AG09309 (cell line): ENCODE data around the gene ERP27.

Experiments
- DNase-seq: peaks from one replicate; pipeline ENCODE4 v3.0.0-alpha.2; 2010; ENCODE audit warnings: low read depth
- H3K4me3 ChIP-seq: 2 replicates; pipeline ENCODE4 v1.5.1; 2011; ENCODE audit warnings: mild to moderate bottlenecking, low read depth, low read length, moderate library complexity; ENCODE audit not compliant: control insufficient read depth
- CTCF ChIP-seq: IDR thresholded peaks from 2 replicates; pipeline ENCODE4 v1.5.1; 2011; ENCODE audit warnings: mild to moderate bottlenecking, low read depth, low read length, inconsistent platforms; ENCODE audit not compliant: insufficient read depth, control insufficient read depth; ENCODE audit errors: missing control alignments

The ERP27 gene

DNA sequence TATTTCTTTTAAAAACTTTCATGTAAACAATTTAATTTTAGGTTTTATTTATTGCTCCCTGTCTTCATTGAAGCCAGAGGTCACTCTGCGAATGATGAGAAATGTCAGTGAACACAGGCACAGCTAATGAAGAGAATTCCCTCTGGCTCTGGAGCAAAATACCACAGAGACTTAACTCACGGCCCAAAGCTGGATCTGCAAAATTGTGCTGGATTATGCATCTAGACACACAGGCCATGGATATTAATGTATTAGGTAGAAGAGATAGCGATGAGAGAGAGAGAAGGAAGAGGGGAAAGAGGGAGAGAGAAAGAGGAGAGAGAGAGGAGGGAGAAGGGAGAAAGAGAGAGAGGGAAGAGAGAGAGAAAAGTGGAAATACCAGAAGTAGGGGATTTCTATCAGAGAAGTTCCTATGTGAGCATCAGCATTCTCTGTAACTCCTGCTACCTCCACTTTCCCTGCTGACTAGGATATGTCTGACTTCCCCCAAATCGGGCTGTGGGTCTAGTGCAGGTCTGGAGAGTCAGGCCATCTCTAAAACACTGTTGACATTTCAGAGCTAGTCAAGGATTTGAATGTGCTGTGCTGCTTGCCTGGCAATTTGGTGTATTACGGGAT, 19.3 kb upstream of the ERP27 start:
- no peak for TF ChIP-seq CTCF
- no peak for DNase-seq
- no peak overlapping the region for H3K4me3 ChIP-seq

DNA sequence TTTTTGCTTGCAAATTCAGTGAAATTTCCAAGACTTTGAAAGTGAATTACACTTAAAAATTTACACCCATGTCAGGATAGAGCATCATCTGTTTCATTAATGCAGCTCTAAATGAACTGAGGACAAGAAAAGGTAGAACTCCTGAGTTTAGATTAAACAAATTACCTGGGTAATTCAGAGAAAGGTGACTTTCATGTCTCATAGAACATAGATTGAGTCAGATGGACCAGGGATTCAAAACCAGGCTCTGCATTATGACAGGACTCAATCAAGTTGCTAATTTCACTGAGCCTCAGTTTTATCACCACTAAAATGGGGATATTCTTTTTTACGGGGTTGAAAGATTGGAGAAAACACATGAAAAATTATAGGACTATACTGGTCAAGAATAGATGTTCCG, 18.6 kb upstream of the ERP27 start:
- DNase-seq = no peak
- TF ChIP-seq CTCF = no peak
- H3K4me3 ChIP-seq = no peak overlapping the region

GRCh38 chr12:14956024-14956891, 17.9 kb upstream of the ERP27 start:
- no peak overlapping the region for H3K4me3 ChIP-seq
- no peak for DNase-seq
- TF ChIP-seq CTCF = no peak

DNA sequence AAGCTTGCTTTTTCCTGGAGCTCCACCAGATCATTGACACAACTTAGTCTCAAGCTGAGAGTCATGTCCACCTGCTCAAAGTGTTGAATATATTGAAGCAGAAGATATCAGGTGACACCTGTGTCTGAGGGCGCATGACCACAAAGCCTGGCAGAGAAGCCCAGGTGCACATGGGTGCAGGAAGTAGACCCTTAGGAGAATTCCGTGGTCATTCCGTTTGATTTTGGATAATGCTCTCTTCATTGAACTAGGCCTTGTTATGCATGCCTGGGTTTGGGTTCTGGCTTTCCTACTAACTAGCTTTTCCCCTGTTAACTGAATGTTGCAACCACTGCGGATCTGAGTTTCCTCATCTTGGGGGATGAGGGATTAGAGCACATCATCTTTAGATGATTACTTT, 15.9 kb upstream of the ERP27 start:
- TF ChIP-seq CTCF = no peak
- no peak overlapping the region for H3K4me3 ChIP-seq
- no peak for DNase-seq

DNA sequence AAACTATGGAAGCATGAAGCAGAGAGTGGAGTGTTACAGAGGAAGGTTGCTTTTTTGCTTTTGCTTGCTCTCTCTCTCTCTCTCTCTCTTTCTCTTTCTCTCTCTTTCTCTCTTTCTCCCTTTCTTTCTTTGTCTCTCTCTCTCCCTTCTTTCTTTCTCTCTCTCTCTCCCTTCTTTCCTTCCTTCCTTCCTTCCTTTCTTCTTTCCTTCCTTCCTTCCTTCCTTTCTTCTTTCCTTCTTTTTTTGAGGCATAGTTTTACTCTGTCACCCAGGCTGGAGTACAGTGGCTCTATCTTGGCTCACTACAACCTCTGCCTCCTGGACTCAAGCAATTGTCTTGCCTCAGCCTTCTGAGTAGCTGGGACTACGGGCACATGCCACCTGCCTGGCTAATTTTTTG, 15.4 kb upstream of the ERP27 start:
- TF ChIP-seq CTCF = no peak
- DNase-seq = no peak
- H3K4me3 ChIP-seq = no peak overlapping the region

GRCh38 chr12:14952299-14952921, 14.1 kb upstream of the ERP27 start:
- no peak for TF ChIP-seq CTCF
- DNase-seq = peak; percentile 46
- no peak overlapping the region for H3K4me3 ChIP-seq
